Right ventricle myocardium inferior (tissue), 1 donor: ENCODE measurements around the gene RBP7. TPM values are rescaled to one million over a fixed set of nuclear protein-coding genes. Genes with fewer than 3 reads are reported as not detected.
A peak's percentile ranks its signal among the peaks of the same experiment; 100 is the strongest.
"Not testable (repeated sequence)": the region's sequence is repeated elsewhere in the genome, so short reads cannot be mapped to it uniquely, and the experiment has no call there.

ENCODE experiments used
- ATAC-seq: fragments of 200-7000 bp; cut with Tn5 transposase; one replicate; pipeline ENCODE4 v1.9.1; 2020; ENCODE audit warnings: mild to moderate bottlenecking, moderate library complexity
- DNase-seq: peaks from one replicate; pipeline ENCODE4 v3.0.0; 2021; ENCODE audit errors: missing footprints
- intact Hi-C: fragments of 100-400 bp; cut with DNase I; formaldehyde crosslinking; loops from one replicate; pipeline ENCODE4 v1.11.0; 2022
- total RNA-seq: library from RNA; stranded (reverse); fragmentation: NEBNext Ultra II Directional; extraction: Animal tissue kit (Norgen Biotek cat#: 25700); gene quantifications from one replicate; pipeline ENCODE4 v1.2.1, GENCODE V29; 2021
- donor health status: DM: no; HTN: yes; CAD: no; lungs with severe emphysema.

Gene RBP7
- total RNA-seq, 1 donor from 2014 or later, result 39.3 TPM

GRCh38 chr1:10025354-10025753 is 28.3 kb downstream of the RBP7 start:
- intact Hi-C loops, result no loop called here
- no peak for ATAC-seq

GRCh38 chr1:10027027-10027426 is 30.0 kb downstream of the RBP7 start:
- no peak for ATAC-seq
- no peak for DNase-seq
- intact Hi-C loops, result no loop called here

More at GRCh38 chr1:10025354-10025753, 28.3 kb downstream of the RBP7 start:
- no peak for DNase-seq

GRCh38 chr1:10028956-10029500 is 32.0 kb downstream of the RBP7 start:
- intact Hi-C loops, DNase-seq, ATAC-seq: not testable (repeated sequence)

- ATAC-seq (no peak), DNase-seq (no peak)
- intact Hi-C loops, result loop anchor here (5.0 kb wide), 1 partner anchor 154 kb away; no protein-coding TSS in a partner anchor
Observed at GRCh38 chr1:10031461-10031860, 34.4 kb downstream of the RBP7 start.

- DNase-seq (peak; percentile 100), ATAC-seq (peak; percentile 99)
- intact Hi-C loops, result loop anchor here (1.0 to 5.0 kb wide), 5 partner anchors 32 to 155 kb away; partner anchors contain the start of genes CTNNBIP1, LZIC and NMNAT1
Observed at GRCh38 chr1:10032590-10033358, 35.7 kb downstream of the RBP7 start, which contains the start of gene UBE4B. Gene UBE4B (plus strand): TSS chr1:10032958. CDS start chr1:10033671, 713 bp downstream.

- no peak for DNase-seq
- ATAC-seq, result peak; percentile 21
- intact Hi-C loops, result loop anchor here (2.0 to 5.0 kb wide), 3 partner anchors 31 to 156 kb away; no protein-coding TSS in a partner anchor
Observed at GRCh38 chr1:10033359-10033845, 36.4 kb downstream of the RBP7 start.

GRCh38 chr1:10042746-10043145 is 45.7 kb downstream of the RBP7 start:
- no peak for ATAC-seq
- no peak for DNase-seq
- intact Hi-C loops, result no loop called here

- intact Hi-C loops, result no loop called here
- no peak for DNase-seq
- ATAC-seq, result peak; percentile 49
Observed at GRCh38 chr1:10045480-10046355, 48.7 kb downstream of the RBP7 start.

- peak; percentile 90 for ATAC-seq
- DNase-seq, result no peak
- intact Hi-C loops, result no loop called here
Observed at GRCh38 chr1:10046356-10047085, 49.5 kb downstream of the RBP7 start.

- no peak for ATAC-seq
- DNase-seq, result no peak
Observed at GRCh38 chr1:10048601-10049000, 51.6 kb downstream of the RBP7 start.

GRCh38 chr1:10050611-10051010 is 53.6 kb downstream of the RBP7 start:
- intact Hi-C loops, result no loop called here
- no peak for ATAC-seq
- no peak for DNase-seq

More at GRCh38 chr1:10048601-10049000, 51.6 kb downstream of the RBP7 start:
- intact Hi-C loops, result no loop called here

- intact Hi-C loops, result no loop called here
- no peak for DNase-seq
- no peak for ATAC-seq
Observed at GRCh38 chr1:10051656-10052055, 54.6 kb downstream of the RBP7 start.

- DNase-seq (no peak), ATAC-seq (peak; percentile 56)
- intact Hi-C loops, result no loop called here
Observed at GRCh38 chr1:10052347-10052746, 55.3 kb downstream of the RBP7 start.

GRCh38 chr1:10054465-10054864 is 57.4 kb downstream of the RBP7 start:
- no peak for DNase-seq
- intact Hi-C loops, result no loop called here
- ATAC-seq, result no peak

GRCh38 chr1:10056599-10056987 is 59.6 kb downstream of the RBP7 start:
- DNase-seq (no peak), ATAC-seq (no peak)
- intact Hi-C loops, result no loop called here

- intact Hi-C loops, result no loop called here
- DNase-seq (no peak), ATAC-seq (no peak)
Observed at GRCh38 chr1:10057343-10057742, 60.3 kb downstream of the RBP7 start.

- intact Hi-C loops, result no loop called here
- ATAC-seq (no peak), DNase-seq (no peak)
Observed at GRCh38 chr1:10057796-10058195, 60.8 kb downstream of the RBP7 start.

GRCh38 chr1:10059342-10059718 is 62.3 kb downstream of the RBP7 start:
- DNase-seq, result no peak
- intact Hi-C loops, result no loop called here
- no peak for ATAC-seq
